SK-N-SH (cell line): ENCODE measurements around the gene TCTN2.

ENCODE experiments used
- CHD2 ChIP-seq: fragments of 150-350 bp; IDR thresholded peaks from 2 replicates; pipeline ENCODE4 v1.6.1; 2018; ENCODE audit warnings: low read length; ENCODE audit not compliant: partially characterized antibody
- CTCF ChIP-seq: fragments of 200-600 bp; sonication (generic); IDR thresholded peaks from 2 replicates; pipeline ENCODE4 v1.6.1; 2017; ENCODE audit warnings: antibody characterized with exemption, mild to moderate bottlenecking, moderate library complexity
- GATA2 ChIP-seq: sonication (generic); formaldehyde crosslinking; IDR thresholded peaks from 2 replicates; pipeline ENCODE4 v1.5.0; 2020; ENCODE audit warnings: mild to moderate bottlenecking, missing genetic modification reagents
- IRF3 ChIP-seq: fragments of 150-350 bp; IDR thresholded peaks from 2 replicates; pipeline ENCODE4 v1.6.1; 2016; ENCODE audit warnings: mild to moderate bottlenecking, low read depth, low read length
- MXI1 ChIP-seq: IDR thresholded peaks from 2 replicates; pipeline ENCODE4 v1.6.1; 2012; ENCODE audit warnings: mild to moderate bottlenecking, low read depth, low read length, improper control_type of control experiment
- POLR2AphosphoS5 ChIP-seq: IDR thresholded peaks from 2 replicates; pipeline ENCODE4 v1.6.1; 2012; ENCODE audit warnings: low read depth, low read length
- RCOR1 ChIP-seq: fragments of 150-350 bp; IDR thresholded peaks from 2 replicates; pipeline ENCODE4 v1.6.1; 2017; ENCODE audit warnings: antibody characterized with exemption, low read length
- RXRA ChIP-seq: IDR thresholded peaks from 2 replicates; pipeline ENCODE4 v1.4.0; 2012; ENCODE audit warnings: low read depth, mild to moderate bottlenecking, borderline replicate concordance
- SMC3 ChIP-seq: IDR thresholded peaks from 2 replicates; pipeline ENCODE4 v1.6.1; 2012; ENCODE audit warnings: low read depth, low read length, improper control_type of control experiment
- TEAD4 ChIP-seq: IDR thresholded peaks from 2 replicates; pipeline ENCODE4 v1.4.0; 2012; ENCODE audit warnings: mild to moderate bottlenecking, borderline replicate concordance; ENCODE audit not compliant: insufficient read depth
- TF ChIP-seq, protein P1 (sequence below): IDR thresholded peaks from 2 replicates; pipeline ENCODE4 v1.6.1; 2012; ENCODE audit warnings: mild to moderate bottlenecking, low read depth, low read length, moderate library complexity

DNA sequence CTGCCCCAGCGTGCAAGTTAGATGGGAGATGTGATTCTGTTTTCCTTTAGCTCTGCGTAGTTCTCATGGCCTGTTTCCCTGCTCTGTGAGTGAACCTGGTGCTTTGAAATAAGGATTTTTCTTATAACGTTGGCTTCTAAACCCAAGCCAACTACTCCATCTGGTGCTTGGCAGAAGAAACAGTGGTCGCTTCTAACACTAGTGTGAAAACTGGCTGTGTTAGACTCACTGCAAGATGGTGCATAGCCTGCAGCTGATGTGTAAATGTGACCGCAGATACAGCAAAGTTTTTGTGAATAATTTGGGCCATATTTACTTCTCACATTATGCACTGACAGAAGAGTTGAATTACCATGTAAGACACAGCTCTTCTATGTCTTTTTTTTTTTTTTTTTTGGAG is 25.0 kb upstream of the TCTN2 start:
- TF ChIP-seq CTCF (no peak), RCOR1 (no peak), GATA2 (CRISPR knock-in tag) (no peak), POLR2AphosphoS5 (no peak), RXRA (no peak), MXI1 (no peak), SMC3 (no peak), CHD2 (no peak), TEAD4 (no peak), IRF3 (no peak)
- TF ChIP-seq, protein P1, sequence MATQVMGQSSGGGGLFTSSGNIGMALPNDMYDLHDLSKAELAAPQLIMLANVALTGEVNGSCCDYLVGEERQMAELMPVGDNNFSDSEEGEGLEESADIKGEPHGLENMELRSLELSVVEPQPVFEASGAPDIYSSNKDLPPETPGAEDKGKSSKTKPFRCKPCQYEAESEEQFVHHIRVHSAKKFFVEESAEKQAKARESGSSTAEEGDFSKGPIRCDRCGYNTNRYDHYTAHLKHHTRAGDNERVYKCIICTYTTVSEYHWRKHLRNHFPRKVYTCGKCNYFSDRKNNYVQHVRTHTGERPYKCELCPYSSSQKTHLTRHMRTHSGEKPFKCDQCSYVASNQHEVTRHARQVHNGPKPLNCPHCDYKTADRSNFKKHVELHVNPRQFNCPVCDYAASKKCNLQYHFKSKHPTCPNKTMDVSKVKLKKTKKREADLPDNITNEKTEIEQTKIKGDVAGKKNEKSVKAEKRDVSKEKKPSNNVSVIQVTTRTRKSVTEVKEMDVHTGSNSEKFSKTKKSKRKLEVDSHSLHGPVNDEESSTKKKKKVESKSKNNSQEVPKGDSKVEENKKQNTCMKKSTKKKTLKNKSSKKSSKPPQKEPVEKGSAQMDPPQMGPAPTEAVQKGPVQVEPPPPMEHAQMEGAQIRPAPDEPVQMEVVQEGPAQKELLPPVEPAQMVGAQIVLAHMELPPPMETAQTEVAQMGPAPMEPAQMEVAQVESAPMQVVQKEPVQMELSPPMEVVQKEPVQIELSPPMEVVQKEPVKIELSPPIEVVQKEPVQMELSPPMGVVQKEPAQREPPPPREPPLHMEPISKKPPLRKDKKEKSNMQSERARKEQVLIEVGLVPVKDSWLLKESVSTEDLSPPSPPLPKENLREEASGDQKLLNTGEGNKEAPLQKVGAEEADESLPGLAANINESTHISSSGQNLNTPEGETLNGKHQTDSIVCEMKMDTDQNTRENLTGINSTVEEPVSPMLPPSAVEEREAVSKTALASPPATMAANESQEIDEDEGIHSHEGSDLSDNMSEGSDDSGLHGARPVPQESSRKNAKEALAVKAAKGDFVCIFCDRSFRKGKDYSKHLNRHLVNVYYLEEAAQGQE: no peak
